HG03280 (cell line): ENCODE data around the gene IL10RA.

Source experiments
- ATAC-seq: cut with Tn5 transposase; IDR thresholded peaks from one replicate; pipeline ENCODE4 v1.9.1; 2021; ENCODE audit warnings: mild to moderate bottlenecking, moderate library complexity; ENCODE audit not compliant: unreplicated experiment

IL10RA gene

DNA sequence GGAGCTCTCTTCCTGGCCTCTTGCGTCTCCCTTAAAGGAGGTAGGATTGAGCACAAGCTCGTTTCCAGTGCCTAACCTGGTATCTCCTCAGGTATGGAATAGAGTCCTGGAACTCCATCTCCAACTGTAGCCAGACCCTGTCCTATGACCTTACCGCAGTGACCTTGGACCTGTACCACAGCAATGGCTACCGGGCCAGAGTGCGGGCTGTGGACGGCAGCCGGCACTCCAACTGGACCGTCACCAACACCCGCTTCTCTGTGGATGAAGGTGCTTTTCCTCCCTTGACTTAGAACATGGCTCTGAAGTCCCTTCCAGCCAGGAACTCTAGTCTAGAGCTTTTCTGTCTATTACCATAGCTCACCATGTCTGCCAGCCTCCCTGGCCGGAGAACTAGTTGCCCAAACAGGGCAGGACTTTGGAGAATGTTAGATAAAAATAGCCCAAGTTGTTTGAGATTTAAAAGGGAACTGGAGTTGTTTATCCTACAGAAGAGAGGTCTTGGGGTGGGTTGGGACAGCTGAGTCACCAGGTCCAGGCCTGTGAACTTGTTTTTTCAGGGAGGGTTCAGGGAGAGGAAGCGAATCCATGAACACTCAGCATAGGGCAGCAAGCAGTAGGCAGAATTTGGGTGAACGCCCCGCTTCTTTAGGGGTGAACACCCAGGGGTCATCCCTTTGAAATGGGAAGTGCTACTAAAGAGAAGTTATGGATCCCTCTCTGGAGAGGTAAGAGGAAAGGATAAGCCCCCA, 3.3 kb downstream of the IL10RA start:
- no peak for ATAC-seq

- ATAC-seq: no peak
Measured at GRCh38 chr11:117992136-117992535, 5.9 kb downstream of the IL10RA start.

DNA sequence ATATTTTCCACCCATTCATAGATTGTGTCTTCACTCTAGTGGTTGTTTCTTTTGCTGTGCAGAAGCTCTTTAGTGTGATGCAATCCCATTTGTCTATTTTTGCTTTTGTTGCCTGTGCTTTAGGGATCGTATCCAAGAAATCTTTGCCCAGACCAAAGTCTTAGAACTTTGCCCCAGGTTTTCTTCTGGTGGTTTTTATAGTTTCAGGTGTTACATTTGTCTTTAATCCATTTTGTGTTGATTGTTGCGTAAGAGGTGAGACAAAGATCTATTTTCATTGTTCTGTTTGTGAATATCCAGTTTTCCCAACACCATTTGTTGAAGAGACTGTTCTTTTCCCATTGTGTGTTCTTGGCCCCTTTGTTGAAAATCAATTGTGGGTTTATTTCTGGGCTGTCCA, 6.4 kb downstream of the IL10RA start:
- no peak for ATAC-seq

DNA sequence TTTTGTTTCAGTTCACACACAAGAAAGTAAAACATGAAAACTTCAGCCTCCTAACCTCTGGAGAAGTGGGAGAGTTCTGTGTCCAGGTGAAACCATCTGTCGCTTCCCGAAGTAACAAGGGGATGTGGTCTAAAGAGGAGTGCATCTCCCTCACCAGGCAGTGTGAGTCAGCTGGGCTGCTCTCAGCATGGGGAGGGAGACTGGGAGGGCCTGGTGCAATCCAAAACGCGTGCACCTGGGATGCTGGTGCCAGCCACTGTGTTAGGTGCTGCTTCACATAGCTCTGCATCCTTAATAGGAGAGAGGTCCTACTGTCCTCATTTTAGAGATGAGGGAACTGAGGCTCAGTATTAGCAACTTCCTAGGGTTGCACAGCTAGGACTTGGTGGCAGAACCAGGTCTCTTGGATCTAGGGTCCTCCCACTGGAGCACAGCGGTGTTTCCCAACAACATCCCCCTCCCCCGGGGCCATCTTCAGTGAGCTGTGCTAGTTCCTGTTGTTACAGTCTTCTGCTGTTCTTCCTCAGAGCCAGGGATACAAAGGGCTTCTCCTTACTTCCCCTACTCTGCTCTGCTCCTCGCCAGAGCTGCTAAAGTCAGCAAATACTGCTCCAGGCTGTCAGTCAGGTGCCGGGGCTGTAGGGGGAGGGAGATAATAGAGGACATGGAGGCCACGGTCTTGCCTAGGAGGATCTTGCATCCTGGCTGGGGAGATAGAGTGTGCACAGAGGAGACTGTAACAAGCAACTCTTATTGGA, 8.0 kb downstream of the IL10RA start:
- ATAC-seq: no peak

- ATAC-seq: no peak
Measured at GRCh38 chr11:117995472-117995871, 9.3 kb downstream of the IL10RA start.

- ATAC-seq: no peak
Measured at GRCh38 chr11:117996058-117996457, 9.9 kb downstream of the IL10RA start.

GRCh38 chr11:117997406-117997805, 11.2 kb downstream of the IL10RA start:
- no peak for ATAC-seq

DNA sequence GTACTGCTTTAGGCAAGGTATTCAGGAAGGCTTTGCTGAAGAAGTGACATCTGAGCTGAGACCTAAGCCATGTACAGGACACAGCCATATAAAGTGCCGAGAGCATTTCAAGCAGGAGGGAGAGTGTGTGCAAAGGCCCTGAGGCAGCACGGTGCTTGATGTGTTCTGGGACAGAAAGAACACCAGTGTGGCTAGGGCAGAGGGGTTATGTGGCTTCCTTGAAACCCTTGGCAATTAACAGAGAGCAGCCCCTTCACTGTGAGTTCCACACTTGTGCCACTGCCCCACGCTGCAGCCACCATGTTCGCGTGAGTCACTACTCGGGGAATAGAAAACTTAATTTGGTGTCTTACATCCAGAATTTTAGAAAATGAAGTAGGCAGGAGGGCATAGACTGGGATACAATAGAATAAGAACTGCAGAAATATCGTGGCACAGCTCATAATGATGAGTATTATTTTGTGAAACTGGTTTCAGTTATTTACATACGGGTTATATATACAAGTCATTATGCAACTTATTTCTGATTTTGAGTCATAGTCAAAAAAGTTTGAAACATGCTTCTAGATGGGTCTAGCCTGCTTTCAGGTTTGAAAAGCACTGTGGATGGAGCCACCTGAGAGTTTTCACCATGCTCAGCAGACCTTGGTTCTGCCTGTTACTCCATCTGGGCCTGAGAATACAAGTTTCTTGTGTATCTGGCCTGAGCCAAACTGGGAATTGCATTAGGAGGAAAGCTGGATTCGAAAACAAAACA, 11.8 kb downstream of the IL10RA start:
- peak; percentile 68 for ATAC-seq

GRCh38 chr11:117998664-117999353, 12.6 kb downstream of the IL10RA start:
- ATAC-seq: no peak

DNA sequence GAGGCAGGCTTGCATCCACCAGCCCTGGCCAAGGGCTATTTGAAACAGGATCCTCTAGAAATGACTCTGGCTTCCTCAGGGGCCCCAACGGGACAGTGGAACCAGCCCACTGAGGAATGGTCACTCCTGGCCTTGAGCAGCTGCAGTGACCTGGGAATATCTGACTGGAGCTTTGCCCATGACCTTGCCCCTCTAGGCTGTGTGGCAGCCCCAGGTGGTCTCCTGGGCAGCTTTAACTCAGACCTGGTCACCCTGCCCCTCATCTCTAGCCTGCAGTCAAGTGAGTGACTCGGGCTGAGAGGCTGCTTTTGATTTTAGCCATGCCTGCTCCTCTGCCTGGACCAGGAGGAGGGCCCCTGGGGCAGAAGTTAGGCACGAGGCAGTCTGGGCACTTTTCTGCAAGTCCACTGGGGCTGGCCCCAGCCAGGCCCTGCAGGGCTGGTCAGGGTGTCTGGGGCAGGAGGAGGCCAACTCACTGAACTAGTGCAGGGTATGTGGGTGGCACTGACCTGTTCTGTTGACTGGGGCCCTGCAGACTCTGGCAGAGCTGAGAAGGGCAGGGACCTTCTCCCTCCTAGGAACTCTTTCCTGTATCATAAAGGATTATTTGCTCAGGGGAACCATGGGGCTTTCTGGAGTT, 13.3 kb downstream of the IL10RA start:
- no peak for ATAC-seq

DNA sequence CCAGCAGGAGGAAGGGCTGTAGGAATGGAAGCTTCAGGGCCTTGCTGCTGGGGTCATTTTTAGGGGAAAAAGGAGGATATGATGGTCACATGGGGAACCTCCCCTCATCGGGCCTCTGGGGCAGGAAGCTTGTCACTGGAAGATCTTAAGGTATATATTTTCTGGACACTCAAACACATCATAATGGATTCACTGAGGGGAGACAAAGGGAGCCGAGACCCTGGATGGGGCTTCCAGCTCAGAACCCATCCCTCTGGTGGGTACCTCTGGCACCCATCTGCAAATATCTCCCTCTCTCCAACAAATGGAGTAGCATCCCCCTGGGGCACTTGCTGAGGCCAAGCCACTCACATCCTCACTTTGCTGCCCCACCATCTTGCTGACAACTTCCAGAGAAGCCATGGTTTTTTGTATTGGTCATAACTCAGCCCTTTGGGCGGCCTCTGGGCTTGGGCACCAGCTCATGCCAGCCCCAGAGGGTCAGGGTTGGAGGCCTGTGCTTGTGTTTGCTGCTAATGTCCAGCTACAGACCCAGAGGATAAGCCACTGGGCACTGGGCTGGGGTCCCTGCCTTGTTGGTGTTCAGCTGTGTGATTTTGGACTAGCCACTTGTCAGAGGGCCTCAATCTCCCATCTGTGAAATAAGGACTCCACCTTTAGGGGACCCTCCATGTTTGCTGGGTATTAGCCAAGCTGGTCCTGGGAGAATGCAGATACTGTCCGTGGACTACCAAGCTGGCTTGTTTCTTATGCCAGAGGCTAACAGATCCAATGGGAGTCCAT, 14.1 kb downstream of the IL10RA start:
- no peak for ATAC-seq

DNA sequence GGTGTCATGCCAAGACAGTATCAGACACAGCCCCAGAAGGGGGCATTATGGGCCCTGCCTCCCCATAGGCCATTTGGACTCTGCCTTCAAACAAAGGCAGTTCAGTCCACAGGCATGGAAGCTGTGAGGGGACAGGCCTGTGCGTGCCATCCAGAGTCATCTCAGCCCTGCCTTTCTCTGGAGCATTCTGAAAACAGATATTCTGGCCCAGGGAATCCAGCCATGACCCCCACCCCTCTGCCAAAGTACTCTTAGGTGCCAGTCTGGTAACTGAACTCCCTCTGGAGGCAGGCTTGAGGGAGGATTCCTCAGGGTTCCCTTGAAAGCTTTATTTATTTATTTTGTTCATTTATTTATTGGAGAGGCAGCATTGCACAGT, 14.6 kb downstream of the IL10RA start:
- ATAC-seq: no peak

DNA sequence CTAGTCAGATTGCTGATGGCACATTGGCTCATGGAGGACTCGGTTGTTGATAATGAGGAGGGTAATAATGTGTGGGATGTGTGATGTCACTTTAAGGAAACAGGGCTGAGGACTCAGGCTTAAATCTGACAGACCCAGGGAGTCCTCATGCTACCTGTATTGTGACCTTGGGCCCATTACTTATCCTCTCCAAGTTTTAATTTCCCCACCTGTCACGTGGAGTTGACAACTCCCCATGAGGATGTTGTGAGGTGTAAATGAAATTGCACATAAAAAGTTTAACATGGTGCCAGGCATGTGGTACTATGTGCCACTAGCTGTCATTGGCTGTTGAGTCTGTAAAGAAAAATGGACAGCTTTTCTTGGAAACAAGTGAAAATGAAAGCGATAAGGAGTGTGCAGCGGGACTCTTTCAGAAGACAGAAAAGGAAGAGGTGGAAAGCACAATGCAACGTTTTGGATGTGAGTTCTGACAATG, 15.3 kb downstream of the IL10RA start:
- no peak for ATAC-seq

DNA sequence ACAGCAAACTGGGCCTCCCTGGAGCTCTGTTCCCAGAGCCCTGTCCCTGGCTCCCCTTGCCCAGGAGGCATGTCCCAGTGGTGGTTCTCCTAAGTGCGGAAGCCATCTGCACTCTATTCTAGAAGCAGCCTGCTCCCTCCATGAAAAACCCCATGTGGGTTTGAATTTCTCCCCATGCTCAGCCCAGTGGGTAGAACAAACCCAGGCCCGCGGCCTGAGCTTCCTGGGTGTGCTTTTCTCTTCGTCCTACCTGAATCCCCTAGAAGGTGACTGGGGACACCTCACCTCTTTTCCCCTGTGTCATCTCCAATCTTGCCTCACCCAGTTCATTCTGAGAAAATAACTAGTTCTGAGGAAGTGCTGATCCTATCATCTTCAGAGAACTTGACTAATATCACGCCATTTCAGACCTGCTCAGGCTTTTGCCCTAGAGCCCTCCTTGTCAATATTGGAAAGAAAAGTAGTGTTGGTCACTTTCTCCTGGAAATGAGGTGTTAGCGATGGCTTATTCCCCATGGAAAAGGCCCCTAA, 15.9 kb downstream of the IL10RA start:
- no peak for ATAC-seq

GRCh38 chr11:118002541-118003423, 16.6 kb downstream of the IL10RA start:
- ATAC-seq: no peak

GRCh38 chr11:118003456-118003855, 17.3 kb downstream of the IL10RA start:
- ATAC-seq: no peak

- ATAC-seq: no peak
Measured at GRCh38 chr11:118004543-118005223, 18.5 kb downstream of the IL10RA start.
